DMS153 treated with DMSO at 0.1 percent for 48 hours (cell line): ENCODE data around the gene DPF3.
"Not testable (repeated sequence)": the region's sequence is repeated elsewhere in the genome, so short reads cannot be mapped to it uniquely, and the experiment has no call there.

Source experiments
- DNase-seq: peaks from one replicate; lab custom pipeline; 2025; ENCODE audit not compliant: unreplicated experiment; lab: John Stamatoyannopoulos, UW

Gene DPF3

GRCh38 chr14:72774894-72775620 is 118.8 kb downstream of the DPF3 start:
- DNase-seq, result no peak

GRCh38 chr14:72774141-72774540 is 119.8 kb downstream of the DPF3 start:
- DNase-seq, result no peak

- DNase-seq, result no peak
Observed at GRCh38 chr14:72771561-72771960, 122.3 kb downstream of the DPF3 start.

- DNase-seq, result no peak
Observed at GRCh38 chr14:72766296-72766695, 127.6 kb downstream of the DPF3 start.

GRCh38 chr14:72763892-72764291 is 130.0 kb downstream of the DPF3 start:
- no peak for DNase-seq

GRCh38 chr14:72759670-72760069 is 134.2 kb downstream of the DPF3 start:
- no peak for DNase-seq

- DNase-seq, result no peak
Observed at GRCh38 chr14:72758993-72759392, 134.9 kb downstream of the DPF3 start.

GRCh38 chr14:72758420-72758819 is 135.5 kb downstream of the DPF3 start:
- no peak for DNase-seq

- no peak for DNase-seq
Observed at GRCh38 chr14:72756967-72757366, 136.9 kb downstream of the DPF3 start.

GRCh38 chr14:72755766-72756165 is 138.1 kb downstream of the DPF3 start:
- no peak for DNase-seq

- no peak for DNase-seq
Observed at GRCh38 chr14:72754949-72755348, 139.0 kb downstream of the DPF3 start.

GRCh38 chr14:72753879-72754400 is 140.0 kb downstream of the DPF3 start:
- DNase-seq, result no peak

GRCh38 chr14:72753044-72753710 is 140.7 kb downstream of the DPF3 start:
- no peak for DNase-seq

- no peak for DNase-seq
Observed at GRCh38 chr14:72752034-72752412, 141.9 kb downstream of the DPF3 start.

GRCh38 chr14:72751276-72752033 is 142.4 kb downstream of the DPF3 start:
- no peak for DNase-seq

- DNase-seq, result not testable (repeated sequence)
Observed at GRCh38 chr14:72748921-72749320, 145.0 kb downstream of the DPF3 start.

- no peak for DNase-seq
Observed at GRCh38 chr14:72747652-72748051, 146.2 kb downstream of the DPF3 start.

- no peak for DNase-seq
Observed at GRCh38 chr14:72745991-72746980, 147.6 kb downstream of the DPF3 start.

GRCh38 chr14:72745546-72745945 is 148.4 kb downstream of the DPF3 start:
- DNase-seq, result no peak

- no peak for DNase-seq
Observed at GRCh38 chr14:72744416-72745120, 149.3 kb downstream of the DPF3 start.
